ENCODE data around the gene ARHGEF28.

ARHGEF28 gene

DNA sequence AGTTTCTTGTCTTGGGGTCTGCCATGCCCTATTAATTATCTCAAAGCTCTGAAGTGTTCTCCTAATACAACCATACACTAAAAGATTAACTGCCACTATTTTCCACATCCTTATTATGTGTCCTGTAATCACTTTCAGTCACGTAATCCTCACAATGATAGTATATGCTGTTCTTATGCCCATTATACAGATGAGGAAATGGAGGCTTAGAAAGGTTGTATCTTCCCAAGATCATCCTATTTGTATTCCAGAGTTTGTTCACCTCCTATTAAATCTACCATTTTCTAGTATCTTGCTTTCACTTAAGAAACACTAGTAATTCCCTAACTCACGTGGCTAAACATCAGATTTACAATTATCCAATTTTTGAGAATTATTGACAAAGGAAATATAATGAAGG, 2.9 kb upstream of the ARHGEF28 start:
- DNase-seq (ENCODE audit: low read depth in 2 of 2) = no peak

DNA sequence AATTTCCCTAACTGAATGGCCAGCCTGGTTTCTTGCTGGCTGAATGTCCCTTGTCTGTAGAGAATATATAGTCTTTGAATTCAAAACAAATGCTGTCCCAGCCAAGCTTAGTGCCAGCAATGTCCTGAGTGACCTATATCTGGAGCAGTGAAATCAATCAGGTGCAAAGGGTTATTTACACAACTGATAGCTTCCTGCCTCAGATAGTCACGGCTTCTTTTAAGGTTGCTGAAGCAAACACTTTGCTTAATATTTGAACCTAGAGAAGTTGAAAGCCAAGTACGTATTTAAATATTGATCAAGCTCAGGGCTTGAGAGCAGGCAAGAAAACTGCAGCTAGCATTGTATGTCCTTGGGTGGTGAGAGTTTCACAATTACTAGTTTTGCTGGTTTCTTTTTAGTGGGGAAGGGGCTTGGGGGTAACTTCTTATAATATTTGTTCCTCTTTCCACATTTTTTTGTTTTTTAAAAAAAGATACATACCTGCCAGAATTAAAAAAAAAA, 2.0 kb upstream of the ARHGEF28 start:
- no peak for DNase-seq (ENCODE audit: low read depth in 2 of 2)

DNA sequence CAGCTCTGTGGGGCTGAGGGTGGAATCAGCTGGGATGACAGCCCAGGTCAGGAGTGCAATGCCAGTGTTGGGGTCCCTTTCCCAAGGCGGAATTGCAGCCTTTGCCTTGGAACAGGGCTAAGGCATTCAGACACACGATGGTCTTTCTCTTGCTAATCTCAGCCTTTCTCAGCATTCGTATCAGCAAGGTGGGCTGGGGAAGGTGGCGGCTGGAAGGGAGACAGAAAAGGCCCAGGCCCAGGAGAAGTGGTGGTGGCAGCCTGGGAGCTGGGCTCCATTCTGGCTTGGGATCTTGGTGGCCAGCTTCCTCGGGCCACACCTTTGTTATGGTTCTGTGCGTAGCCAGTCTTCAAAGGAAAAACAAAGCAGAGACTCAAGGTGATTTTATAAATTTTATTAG, 1.1 kb upstream of the ARHGEF28 start:
- DNase-seq (ENCODE audit: low read depth in 2 of 2) = no peak

DNA sequence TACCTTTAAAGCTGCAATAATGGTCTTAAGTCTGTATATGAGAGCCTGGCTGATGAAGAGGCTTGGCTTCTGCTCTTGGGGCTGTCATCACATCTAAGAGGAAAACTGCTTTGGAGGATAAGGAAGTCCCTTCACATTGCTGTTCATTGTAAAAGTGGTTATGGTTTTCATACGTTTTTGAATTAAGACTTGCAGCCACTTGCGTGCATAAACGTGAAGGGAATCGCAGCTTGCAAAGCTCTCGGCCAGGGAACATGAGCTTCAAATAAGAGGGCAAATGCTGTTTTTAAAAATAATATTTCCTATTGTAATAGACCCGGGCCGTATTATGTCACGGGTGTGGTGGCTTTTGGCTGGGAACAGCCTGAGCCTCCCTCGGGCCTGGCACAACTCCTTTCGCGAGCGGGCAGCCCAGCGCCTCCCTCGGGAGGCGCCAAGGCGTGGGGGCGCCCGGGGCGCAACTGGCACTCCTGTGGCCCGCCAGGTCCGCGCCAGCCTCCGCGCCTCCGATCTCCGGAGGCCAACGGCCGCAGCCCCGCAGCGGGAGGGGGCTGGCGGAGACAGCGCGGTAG, 538 bp upstream of the ARHGEF28 start:
- no peak for DNase-seq (ENCODE audit: low read depth in 2 of 2)

DNA sequence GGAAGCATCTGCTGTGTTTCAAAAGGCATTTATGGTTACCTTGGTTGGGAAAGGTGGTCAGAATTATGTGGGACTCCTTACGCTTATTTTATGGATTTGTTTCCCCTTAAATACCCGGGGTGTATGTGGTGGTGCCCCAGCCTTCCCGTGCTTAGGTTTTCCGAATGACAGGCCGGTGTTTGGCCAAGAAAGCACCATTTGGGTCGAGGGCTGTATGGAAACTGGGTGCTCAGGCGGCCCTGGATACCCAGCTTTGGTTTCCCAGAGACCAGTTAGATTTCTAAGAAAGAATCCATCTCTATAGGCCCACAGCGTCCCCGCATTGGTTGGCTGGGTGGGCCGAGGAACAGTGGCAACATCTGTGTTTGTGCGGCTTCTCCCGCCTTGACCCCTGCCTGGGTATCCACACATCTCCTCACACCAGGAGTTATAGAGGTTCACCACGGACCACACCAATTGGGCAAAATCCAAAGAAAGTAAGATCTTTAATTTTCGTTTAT, 868 bp downstream of the ARHGEF28 start:
- no peak for DNase-seq (ENCODE audit: low read depth in 2 of 2)

DNA sequence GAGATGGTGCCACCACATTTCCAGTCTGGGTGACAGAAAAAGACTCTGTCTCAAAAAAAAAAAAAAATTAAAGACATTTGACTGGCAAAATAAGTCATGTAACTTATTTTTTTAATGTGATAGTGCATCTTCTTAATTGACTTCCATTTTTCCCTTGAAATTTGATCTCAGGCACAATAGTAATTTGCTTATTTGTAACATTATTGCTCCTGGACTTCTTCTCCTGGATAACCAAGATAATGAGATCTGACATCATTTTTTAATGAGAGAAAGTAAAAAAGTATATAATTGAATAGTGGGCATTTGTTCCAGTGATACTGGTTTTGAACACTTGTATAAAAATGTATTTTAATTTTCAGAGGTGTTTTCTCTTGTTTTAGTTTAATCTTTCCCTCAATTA, 3.5 kb downstream of the ARHGEF28 start:
- no peak for DNase-seq (ENCODE audit: low read depth in 2 of 2)

DNA sequence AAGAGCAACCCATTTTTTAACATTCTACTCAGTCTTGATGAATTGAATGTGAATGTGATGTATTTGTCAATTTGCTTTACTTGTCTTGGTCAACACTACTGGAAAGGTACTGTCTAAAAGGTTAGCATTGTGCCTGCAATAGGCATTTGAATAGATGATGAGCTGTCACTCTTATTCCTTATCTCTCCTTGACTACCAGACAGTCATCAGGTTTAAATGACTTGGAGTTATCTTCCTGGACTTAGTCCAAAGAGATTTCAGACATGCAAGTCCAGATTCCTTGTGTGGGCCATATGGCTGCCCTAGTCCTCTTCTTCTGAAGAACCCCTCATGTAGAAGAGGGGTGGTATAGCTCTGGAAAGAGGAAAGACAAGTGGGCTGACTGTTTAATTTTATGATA, 4.8 kb downstream of the ARHGEF28 start:
- DNase-seq (ENCODE audit: low read depth in 2 of 2) = no peak

DNA sequence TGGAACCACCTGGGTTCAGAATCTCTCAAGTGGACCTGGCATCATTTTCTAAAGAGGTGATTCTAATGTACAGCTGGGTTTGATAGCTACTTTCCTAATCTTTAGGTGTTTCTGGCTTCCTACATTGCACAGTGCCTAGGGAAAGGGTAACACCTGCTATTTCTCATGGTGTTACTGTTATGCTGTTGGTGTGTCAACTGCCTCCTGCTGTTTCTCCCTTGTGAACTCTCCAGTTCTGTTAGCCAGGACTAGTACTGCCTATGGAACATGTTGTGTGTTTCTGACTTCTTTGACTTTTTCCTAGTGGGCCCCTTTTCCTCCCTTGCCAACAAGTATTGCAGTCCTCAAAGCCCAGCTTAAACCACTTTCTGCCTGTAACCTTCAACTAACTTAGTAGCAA, 5.5 kb downstream of the ARHGEF28 start:
- DNase-seq (ENCODE audit: low read depth in 2 of 2) = no peak

DNA sequence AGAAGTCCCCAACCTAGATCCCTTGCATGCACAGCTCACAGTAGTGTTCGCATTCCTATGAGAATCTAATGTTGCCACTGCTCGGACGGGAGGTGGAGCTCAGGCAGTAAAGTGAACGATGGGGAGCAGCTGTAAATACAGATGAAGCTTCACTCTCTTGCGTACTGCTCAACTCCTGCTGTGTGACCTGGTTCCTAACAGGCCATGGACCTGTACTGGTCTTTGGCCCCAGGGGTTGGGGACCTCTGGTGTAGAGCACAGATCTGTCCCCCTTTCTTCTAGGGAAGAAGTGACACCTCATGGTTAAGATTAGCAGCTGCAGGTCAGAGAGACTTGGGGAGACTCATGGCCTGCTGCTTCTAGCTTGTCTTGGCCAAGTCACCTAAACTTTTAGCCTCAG, 7.1 kb downstream of the ARHGEF28 start:
- DNase-seq (ENCODE audit: low read depth in 2 of 2) = no peak

DNA sequence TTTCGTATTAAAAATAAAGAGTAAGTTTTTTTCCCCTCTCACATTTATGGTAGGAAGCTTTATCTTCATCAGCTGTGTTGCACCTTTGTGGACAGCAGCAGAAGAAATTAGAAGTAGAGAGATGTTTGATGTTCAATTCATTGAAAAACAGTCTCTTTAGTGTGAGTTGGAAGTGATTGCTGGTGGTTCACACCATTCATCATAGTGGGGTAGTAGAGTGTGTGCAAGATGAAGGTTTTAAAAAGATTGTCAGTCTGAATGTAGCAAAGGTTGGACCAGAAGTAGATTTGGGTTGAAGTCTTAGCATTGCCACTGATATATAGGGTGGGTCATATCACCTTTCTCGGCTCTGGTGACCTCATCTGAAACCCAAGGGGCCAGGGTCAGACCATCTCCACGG, 10.4 kb downstream of the ARHGEF28 start:
- DNase-seq (ENCODE audit: low read depth in 2 of 2) = no peak

DNA sequence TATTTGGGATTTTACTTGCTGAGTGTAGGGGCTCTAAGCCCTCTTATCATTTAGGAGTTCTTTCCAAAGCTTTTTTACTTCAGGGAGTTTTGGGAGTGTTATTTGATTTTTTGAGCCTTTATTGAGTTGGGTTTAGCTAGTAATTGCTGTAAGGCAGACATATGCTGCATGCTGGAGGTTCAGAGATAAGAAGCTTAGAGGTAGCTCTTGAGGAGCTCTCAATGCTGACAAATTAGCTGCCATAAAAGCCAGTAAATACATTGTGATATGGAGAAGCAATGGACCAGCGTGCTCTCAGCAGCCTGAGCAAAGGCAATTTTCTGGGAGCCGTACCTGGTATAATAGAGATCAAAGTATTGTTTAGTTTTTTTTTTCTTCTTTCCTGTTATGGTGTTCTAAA, 11.6 kb downstream of the ARHGEF28 start:
- DNase-seq (ENCODE audit: low read depth in 2 of 2) = no peak

DNA sequence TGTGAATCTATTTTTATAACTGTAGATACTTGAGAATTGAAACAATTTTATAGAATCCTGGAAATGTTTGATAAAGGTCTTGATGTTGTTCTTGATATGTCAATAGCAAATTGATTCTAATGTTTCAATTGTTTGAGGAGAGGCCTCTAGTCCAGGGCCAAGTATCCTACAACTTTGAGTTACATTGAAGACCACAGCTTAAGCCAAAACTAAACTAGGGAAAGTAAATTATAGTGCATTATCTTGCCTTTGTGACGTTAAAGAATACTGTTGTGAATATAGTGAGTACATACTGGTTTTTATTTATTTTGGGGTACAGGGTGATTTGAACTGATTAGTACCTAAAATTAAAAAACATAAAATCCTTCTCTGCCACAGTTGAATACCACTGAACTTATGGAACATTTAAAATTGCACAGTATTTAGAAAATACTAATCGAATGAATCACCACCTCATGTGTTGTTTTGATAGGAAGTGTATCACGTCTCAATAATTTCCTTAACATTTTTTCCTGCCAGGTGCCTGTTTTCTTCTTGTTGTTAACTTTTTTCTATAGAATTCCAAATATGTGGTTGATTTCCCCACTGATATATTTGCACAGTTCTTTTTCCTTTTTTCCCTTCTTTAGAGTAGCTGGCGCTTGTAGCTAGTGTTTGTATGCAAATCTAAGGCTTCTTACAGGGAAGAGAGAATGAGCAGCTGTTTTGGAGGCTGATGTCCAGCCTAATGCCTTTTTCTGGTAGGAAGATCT, 12.5 kb downstream of the ARHGEF28 start:
- DNase-seq (ENCODE audit: low read depth in 2 of 2) = no peak

DNA sequence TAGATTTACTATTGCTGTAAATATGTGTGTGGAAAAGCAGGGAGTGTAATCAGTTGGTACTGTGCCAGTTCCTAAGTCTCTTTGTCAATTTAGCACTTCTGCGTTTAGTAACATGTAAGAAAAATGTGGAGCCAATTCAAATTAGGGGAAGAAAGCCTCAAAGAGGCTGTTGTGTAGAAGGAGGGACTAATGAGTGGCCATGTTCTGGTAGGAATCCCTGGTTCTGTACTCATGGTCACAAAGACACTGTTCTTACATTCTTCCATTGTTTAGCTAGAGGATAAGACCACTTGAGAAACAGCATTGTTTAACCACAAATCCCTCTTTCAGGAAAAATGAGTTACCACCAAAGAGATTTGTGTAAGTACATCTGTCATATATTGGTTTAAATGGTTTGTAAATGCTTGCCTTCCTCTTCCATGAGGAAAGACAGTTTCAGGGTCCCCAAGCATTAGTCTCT, 14.9 kb downstream of the ARHGEF28 start:
- DNase-seq (ENCODE audit: low read depth in 2 of 2) = no peak

DNA sequence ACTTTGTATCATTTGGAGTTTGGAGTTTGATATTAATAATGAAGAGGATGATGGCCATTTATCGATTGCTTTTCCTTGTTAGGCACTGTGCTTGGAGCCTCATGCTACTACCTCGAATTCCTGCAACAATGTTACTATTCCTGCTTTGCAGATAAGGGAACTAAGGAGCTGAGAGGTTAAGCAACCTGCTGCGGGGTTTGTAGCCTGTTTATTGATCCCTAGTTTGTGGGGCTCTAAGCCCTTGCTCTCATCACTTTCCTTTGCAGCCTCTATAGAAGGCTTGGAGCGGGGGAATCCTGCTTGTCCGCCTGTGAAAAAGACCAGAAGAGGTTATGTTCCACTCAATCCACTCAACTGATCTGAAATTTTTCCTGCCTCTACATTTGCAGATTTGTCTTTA, 15.8 kb downstream of the ARHGEF28 start:
- no peak for DNase-seq (ENCODE audit: low read depth in 2 of 2)

DNA sequence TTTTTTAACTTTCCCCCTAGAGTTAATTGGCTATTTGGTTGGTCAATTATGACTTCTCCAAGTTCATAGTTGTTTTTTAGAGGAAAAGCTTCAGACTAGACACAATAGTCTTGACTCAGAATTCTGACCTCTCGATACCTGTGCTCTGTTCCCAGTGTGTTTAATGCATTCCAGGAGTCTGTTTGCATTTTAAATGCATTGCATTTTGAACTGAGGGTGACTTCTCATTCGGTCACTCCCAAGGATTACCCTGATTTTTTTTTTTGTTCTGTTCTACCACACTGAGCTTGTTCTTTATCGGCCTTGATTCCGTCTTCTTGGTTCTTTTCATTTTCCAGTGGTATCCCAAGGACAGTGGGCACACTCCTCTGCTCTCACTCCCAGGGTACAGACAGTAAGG, 16.3 kb downstream of the ARHGEF28 start:
- DNase-seq (ENCODE audit: low read depth in 2 of 2) = no peak

DNA sequence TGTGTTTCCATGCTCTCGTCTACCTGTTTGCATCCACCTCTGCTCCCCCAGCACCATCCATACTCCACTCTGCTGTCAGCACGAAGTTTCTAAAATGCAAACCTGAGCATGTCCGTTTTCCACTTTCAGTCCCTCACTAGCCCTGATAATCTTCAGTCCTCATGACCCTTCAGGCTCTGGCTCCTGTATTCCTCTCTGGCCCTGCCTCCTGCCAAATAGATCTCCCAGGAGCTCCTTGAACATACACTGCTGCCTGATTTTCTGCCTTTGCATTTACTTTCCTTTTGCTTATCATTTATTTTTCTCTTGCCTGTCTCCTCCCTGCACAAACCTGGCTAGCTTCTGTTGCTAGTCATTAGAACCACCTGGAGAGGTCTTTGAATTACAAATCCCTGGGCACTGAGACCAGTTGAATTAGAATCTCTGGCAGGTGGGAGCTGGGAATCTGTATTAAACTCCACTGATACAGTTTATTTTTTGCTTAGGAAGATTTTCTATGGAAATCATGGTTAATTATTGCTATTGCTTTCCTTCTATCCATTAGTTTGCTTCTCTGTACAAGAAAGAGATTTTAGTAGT, 18.5 kb downstream of the ARHGEF28 start:
- DNase-seq (ENCODE audit: low read depth in 2 of 2) = no peak

DNA sequence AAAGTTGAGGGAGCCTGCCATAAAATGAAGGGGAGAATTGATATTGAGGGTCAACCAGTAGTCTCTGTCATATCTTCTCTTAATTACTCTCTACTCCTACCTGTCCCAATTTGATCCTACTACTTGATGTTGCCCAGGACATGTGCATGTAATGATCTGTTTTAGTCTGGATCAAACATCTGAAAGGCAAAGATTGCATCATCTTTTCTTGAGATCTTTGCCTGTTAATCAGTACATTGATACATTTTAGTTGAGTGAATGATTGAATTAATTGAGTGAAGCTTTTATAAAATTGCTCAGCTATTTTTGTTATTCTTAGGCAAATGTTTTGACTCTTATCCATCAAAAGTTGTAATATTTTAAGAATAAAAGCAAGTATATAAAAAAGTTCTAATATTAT, 21.7 kb downstream of the ARHGEF28 start:
- DNase-seq (ENCODE audit: low read depth in 2 of 2) = no peak

DNA sequence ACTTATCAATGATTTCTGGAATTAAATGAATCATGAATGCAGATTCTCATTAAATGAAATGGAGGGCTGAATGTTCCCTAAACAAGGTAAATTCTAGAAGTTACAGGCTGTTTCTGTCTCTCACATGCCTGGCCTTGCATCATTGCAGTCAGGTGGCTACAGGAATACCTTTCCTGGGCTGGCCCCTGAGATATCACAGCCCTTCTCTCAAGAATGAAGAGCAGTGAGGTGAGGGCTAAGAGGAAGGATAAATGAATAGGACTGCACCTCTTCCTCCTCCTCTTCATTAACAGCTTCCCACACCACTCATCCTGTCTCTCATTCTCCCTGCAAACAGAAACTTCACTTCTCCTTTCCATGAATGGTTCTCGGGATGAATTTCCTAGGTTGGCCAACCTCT, 22.5 kb downstream of the ARHGEF28 start:
- no peak for DNase-seq (ENCODE audit: low read depth in 2 of 2)

DNA sequence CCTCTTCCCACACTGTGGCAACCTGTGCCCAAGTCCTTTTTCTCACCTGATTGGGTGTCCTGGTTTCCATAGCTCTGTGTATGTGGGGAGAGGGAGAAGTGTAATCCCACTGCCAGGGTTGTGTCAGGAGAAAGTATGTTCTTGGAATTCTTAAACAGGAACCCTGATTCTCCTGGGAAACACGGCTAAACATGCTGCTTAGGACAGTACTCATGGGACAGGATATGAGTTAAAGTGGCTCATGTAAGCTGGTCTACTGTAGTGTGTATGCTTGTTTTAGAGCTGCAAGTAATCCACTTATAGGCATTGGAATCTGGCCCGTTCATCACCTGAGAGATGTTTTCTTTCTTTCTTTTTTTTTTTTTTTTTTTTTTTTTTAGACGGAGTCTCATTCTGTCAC, 23.9 kb downstream of the ARHGEF28 start:
- no peak for DNase-seq (ENCODE audit: low read depth in 2 of 2)

DNA sequence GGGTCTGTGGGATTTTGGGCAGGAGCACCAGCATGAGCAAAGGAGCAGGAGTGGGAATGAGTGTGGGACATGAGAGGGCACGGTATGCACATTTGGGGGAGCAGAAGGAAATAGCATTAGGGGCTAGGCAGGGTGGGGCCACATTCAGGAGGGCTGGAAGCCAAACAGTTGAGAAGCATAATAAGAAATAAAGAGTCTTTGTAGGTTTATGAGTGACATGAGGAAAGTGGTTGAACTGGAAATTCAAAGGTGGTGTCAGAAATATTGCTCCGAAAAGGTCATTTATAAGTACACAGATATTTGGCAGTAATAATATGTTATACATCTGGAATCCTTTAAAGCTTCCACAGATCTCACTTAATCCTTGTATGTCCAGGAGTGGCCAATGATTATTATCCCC, 26.4 kb downstream of the ARHGEF28 start:
- DNase-seq (ENCODE audit: low read depth in 2 of 2) = no peak

DNA sequence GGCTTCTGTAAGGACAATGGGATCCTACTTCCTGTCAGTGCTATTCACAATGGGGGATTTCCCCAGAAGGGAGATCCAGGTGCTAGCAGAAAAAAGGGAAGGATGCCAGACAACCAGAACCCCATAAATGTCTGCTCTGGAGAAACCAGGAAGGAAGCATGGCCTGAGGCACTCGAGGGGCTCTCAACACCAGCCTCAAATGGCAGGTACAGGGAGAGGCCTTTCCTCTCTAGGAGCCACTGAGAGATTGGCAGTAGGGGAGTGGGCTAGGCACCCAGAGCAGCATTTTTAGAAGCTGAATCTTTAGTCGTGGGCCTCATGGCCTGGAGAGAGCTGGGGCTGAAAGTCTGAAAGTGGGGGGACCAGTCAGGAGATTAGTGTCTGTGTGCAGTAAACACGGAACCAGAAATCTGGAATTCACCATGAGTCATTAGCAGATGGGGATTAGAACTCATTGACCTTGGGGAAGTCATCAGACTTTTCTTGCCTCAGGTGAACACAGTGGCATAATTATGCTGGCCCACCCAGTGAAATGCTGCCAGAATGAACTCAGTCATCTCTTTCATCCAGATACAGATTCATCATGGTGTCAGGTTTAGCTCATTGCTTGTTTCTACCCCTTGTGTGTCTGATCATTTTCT, 28.3 kb downstream of the ARHGEF28 start:
- DNase-seq (ENCODE audit: low read depth in 2 of 2) = no peak

DNA sequence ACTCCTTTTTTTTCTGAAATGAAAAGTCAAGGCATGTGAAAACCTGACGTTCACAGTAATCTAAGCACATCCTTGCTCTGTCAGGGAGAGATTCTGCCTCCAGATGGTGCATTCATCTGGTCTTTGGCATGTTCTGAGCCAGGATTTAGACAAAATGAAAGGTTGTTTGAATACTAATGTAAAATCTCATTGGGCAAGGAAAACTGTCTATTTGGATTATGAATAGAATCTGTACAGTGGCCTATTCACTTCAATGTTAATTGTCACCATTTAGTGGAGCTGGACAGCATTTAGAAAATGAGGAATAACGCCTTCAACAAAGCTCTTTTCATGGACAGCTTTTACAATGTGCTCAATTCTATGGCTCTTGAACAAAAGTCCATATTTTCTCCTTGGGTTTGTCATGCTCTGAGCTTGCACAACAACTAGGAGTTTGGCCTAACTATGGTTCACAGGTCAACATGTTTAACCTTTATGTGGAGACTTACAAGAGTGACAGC, 28.9 kb downstream of the ARHGEF28 start:
- DNase-seq (ENCODE audit: low read depth in 2 of 2) = no peak
